Osteocyte (in vitro differentiated cells): ENCODE results near the gene UST. TPM values are rescaled to one million over a fixed set of nuclear protein-coding genes. Genes with fewer than 3 reads are reported as not detected.
A peak's percentile ranks its signal among the peaks of the same experiment; 100 is the strongest.

Experiments
- DNase-seq: peaks from one replicate; pipeline ENCODE4 v3.0.0; 2021; ENCODE audit warnings: mixed read lengths; ENCODE audit not compliant: unreplicated experiment; ENCODE audit errors: extremely low spot score
- H3K27ac Mint-ChIP-seq: one replicate; pipeline ENCODE4 v1.8.0; 2021; ENCODE audit warnings: mild to moderate bottlenecking, mixed read lengths; ENCODE audit not compliant: unreplicated experiment
- H3K27me3 Mint-ChIP-seq: one replicate; pipeline ENCODE4 v1.8.0; 2021; ENCODE audit warnings: mixed read lengths; ENCODE audit not compliant: unreplicated experiment
- H3K36me3 Mint-ChIP-seq: one replicate; pipeline ENCODE4 v1.8.0; 2021; ENCODE audit warnings: mixed read lengths; ENCODE audit not compliant: unreplicated experiment
- H3K4me1 Mint-ChIP-seq: one replicate; pipeline ENCODE4 v1.8.0; 2021; ENCODE audit warnings: mixed read lengths; ENCODE audit not compliant: unreplicated experiment
- H3K4me3 Mint-ChIP-seq: one replicate; pipeline ENCODE4 v1.8.0; 2021; ENCODE audit warnings: mild to moderate bottlenecking, moderate library complexity, mixed read lengths; ENCODE audit not compliant: unreplicated experiment
- H3K9me3 Mint-ChIP-seq: one replicate; pipeline ENCODE4 v1.8.0; 2021; ENCODE audit warnings: mixed read lengths; ENCODE audit not compliant: unreplicated experiment
- total RNA-seq: library from RNA; stranded (reverse); gene quantifications from 2 replicates; pipeline ENCODE4 v1.2.1, GENCODE V29; 2021
- TF ChIP-seq, protein P1 (sequence below): fragments of 200-600 bp; sonication (generic); IDR thresholded peaks from 2 replicates; pipeline ENCODE4 v1.5.0; 2021; ENCODE audit warnings: antibody characterized with exemption, mild to moderate bottlenecking, moderate library complexity

Gene UST
- total RNA-seq, 1 donor from 2014 or later, result 15.7 TPM

- no peak for DNase-seq
- Mint-ChIP-seq H3K4me3 (no peak overlapping the region), H3K9me3 (peaks cover 2% of the 10 kb centered on the region), H3K27ac (no peak overlapping the region), H3K27me3 (no peaks in the 10 kb centered on the region), H3K4me1 (peaks cover 19% of the 10 kb centered on the region), H3K36me3 (no peaks in the 10 kb centered on the region)
- TF ChIP-seq, protein P1, sequence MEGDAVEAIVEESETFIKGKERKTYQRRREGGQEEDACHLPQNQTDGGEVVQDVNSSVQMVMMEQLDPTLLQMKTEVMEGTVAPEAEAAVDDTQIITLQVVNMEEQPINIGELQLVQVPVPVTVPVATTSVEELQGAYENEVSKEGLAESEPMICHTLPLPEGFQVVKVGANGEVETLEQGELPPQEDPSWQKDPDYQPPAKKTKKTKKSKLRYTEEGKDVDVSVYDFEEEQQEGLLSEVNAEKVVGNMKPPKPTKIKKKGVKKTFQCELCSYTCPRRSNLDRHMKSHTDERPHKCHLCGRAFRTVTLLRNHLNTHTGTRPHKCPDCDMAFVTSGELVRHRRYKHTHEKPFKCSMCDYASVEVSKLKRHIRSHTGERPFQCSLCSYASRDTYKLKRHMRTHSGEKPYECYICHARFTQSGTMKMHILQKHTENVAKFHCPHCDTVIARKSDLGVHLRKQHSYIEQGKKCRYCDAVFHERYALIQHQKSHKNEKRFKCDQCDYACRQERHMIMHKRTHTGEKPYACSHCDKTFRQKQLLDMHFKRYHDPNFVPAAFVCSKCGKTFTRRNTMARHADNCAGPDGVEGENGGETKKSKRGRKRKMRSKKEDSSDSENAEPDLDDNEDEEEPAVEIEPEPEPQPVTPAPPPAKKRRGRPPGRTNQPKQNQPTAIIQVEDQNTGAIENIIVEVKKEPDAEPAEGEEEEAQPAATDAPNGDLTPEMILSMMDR, result no peak
These were observed 119.9 kb downstream of the UST start for GRCh38 chr6:148866657-148867268.

- Mint-ChIP-seq H3K4me1 (peaks cover 19% of the 10 kb centered on the region), H3K27ac (no peak overlapping the region), H3K36me3 (no peaks in the 10 kb centered on the region), H3K4me3 (no peak overlapping the region), H3K9me3 (no peaks in the 10 kb centered on the region), H3K27me3 (no peaks in the 10 kb centered on the region)
- TF ChIP-seq, protein P1, result no peak
- DNase-seq, result no peak
These were observed 121.0 kb downstream of the UST start for GRCh38 chr6:148867862-148868261.

DNA sequence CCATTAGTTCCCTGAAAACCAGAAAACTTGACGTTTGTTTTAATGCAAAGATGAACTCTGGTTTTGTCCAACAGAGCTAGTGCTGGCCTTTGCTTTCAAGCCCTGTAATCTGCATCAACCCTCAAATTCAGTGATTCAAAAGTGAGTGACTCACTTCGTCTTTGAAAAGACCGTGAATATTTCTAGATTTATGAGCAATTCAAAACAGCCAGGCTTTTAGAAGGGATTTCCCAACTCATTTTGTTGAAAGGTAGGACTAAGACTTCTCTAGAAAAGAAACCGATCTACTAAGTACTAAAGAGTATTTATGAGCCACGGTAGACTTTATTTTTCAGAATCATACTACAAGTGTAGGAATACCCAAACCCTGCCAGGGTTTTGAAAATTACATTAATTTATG is 121.5 kb downstream of the UST start:
- DNase-seq, result no peak
- H3K4me3 Mint-ChIP-seq, result no peak overlapping the region
- no peaks in the 10 kb centered on the region for H3K27me3 Mint-ChIP-seq
- H3K36me3 Mint-ChIP-seq, result no peaks in the 10 kb centered on the region
- TF ChIP-seq, protein P1, result no peak
- peaks cover 19% of the 10 kb centered on the region for H3K4me1 Mint-ChIP-seq
- H3K27ac Mint-ChIP-seq, result no peak overlapping the region
- H3K9me3 Mint-ChIP-seq, result no peaks in the 10 kb centered on the region

GRCh38 chr6:148868901-148869300 is 122.1 kb downstream of the UST start:
- no peak for DNase-seq
- no peak overlapping the region for H3K4me3 Mint-ChIP-seq
- H3K4me1 Mint-ChIP-seq, result peaks cover 19% of the 10 kb centered on the region
- TF ChIP-seq, protein P1, result no peak
- no peaks in the 10 kb centered on the region for H3K36me3 Mint-ChIP-seq
- no peak overlapping the region for H3K27ac Mint-ChIP-seq
- H3K27me3 Mint-ChIP-seq, result no peaks in the 10 kb centered on the region
- no peaks in the 10 kb centered on the region for H3K9me3 Mint-ChIP-seq

DNA sequence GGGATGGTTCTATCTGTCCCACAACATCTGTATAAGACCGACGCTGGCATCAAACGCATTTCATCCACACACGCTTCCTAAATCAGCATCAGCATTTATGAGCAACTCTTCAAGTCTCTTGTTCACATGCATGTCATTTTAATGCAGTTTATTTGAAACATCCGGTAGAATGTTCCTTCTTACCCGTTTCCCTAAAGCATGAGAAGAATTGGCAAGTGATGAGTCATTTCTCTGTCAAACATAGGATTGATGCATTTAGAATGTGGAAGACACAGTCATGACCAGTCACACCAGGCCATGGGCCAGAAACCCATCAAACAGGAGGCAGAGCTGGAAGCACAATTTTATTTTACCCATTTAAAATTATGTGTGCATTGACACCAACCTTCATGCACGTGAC is 122.8 kb downstream of the UST start:
- no peaks in the 10 kb centered on the region for H3K9me3 Mint-ChIP-seq
- no peak for DNase-seq
- no peaks in the 10 kb centered on the region for H3K36me3 Mint-ChIP-seq
- peak overlapping the region; percentile 17 for H3K27ac Mint-ChIP-seq
- H3K27me3 Mint-ChIP-seq, result no peaks in the 10 kb centered on the region
- TF ChIP-seq, protein P1, result no peak
- peaks cover 19% of the 10 kb centered on the region for H3K4me1 Mint-ChIP-seq
- H3K4me3 Mint-ChIP-seq, result no peak overlapping the region
